Astrocyte (in vitro differentiated cells and primary cell): ENCODE results near the gene SLC25A22. TPM values are rescaled to one million over a fixed set of nuclear protein-coding genes. Genes with fewer than 3 reads are reported as not detected.
A peak's percentile ranks its signal among the peaks of the same experiment; 100 is the strongest.

ENCODE experiments used
- DNase-seq: peaks from one replicate; pipeline ENCODE4 v3.0.0-alpha.2; 2010; ENCODE audit warnings: low read depth
- FAIRE-seq: peaks from 2 replicates; lab custom pipeline; 2011; peaks lifted over from hg19 to GRCh38; lab: Jason Lieb, UNC
- H2AFZ ChIP-seq: 2 replicates; pipeline ENCODE4 v1.6.0; 2012; ENCODE audit warnings: low read depth, low read length, inconsistent platforms
- H3K27ac ChIP-seq: 2 replicates; pipeline ENCODE4 v1.5.1; 2011; ENCODE audit warnings: low read depth, low read length, inconsistent platforms
- H3K27me3 ChIP-seq: 2 replicates; pipeline ENCODE4 v1.6.0; 2011; ENCODE audit warnings: low read length, inconsistent platforms; ENCODE audit not compliant: insufficient read depth
- H3K36me3 ChIP-seq: 2 replicates; pipeline ENCODE4 v1.5.1; 2011; ENCODE audit warnings: low read length, inconsistent platforms; ENCODE audit not compliant: insufficient read depth
- H3K4me1 ChIP-seq: 2 replicates; pipeline ENCODE4 v1.5.1; 2011; ENCODE audit warnings: low read length, inconsistent platforms; ENCODE audit not compliant: insufficient read depth
- H3K4me2 ChIP-seq: 2 replicates; pipeline ENCODE4 v1.6.0; 2012; ENCODE audit warnings: low read length, inconsistent platforms
- H3K4me3 ChIP-seq: 2 replicates; pipeline ENCODE4 v1.5.1; 2011; ENCODE audit warnings: low read depth, mild to moderate bottlenecking, low read length, inconsistent platforms; ENCODE audit not compliant: insufficient read depth
- H3K79me2 ChIP-seq: 2 replicates; pipeline ENCODE4 v1.6.0; 2012; ENCODE audit warnings: mild to moderate bottlenecking, low read length, inconsistent platforms; ENCODE audit not compliant: insufficient read depth
- H3K9ac ChIP-seq: 2 replicates; pipeline ENCODE4 v1.6.0; 2012; ENCODE audit warnings: mild to moderate bottlenecking, low read length, inconsistent platforms
- H3K9me3 ChIP-seq: 2 replicates; pipeline ENCODE4 v1.5.1; 2012; ENCODE audit warnings: low read depth, mild to moderate bottlenecking, low read length, inconsistent platforms; ENCODE audit not compliant: insufficient read depth
- H4K20me1 ChIP-seq: 2 replicates; pipeline ENCODE4 v1.6.0; 2012; ENCODE audit warnings: low read length, inconsistent platforms; ENCODE audit not compliant: insufficient read depth
- H3K27ac Mint-ChIP-seq: one replicate; pipeline ENCODE4 v1.8.0; 2021; ENCODE audit warnings: mild to moderate bottlenecking, mixed read lengths; ENCODE audit not compliant: unreplicated experiment
- H3K27me3 Mint-ChIP-seq: one replicate; pipeline ENCODE4 v1.8.0; 2021; ENCODE audit warnings: low read depth, mixed read lengths; ENCODE audit not compliant: unreplicated experiment
- H3K36me3 Mint-ChIP-seq: one replicate; pipeline ENCODE4 v1.8.0; 2021; ENCODE audit warnings: low read depth, mixed read lengths; ENCODE audit not compliant: unreplicated experiment
- H3K4me1 Mint-ChIP-seq: one replicate; pipeline ENCODE4 v1.8.0; 2021; ENCODE audit warnings: low read depth, mixed read lengths; ENCODE audit not compliant: unreplicated experiment
- H3K4me3 Mint-ChIP-seq: one replicate; pipeline ENCODE4 v1.8.0; 2021; ENCODE audit warnings: mild to moderate bottlenecking, moderate library complexity, mixed read lengths; ENCODE audit not compliant: unreplicated experiment
- H3K9me3 Mint-ChIP-seq: one replicate; pipeline ENCODE4 v1.8.0; 2021; ENCODE audit warnings: mild to moderate bottlenecking, mixed read lengths; ENCODE audit not compliant: unreplicated experiment
- EZH2 ChIP-seq: IDR thresholded peaks from 2 replicates; pipeline ENCODE4 v1.6.1; 2012; ENCODE audit warnings: mild to moderate bottlenecking, low read length, inconsistent platforms; ENCODE audit not compliant: insufficient read depth
- total RNA-seq: library from RNA; stranded (reverse); gene quantifications from 2 replicates; pipeline ENCODE4 v1.2.1, GENCODE V29; 2021
- TF ChIP-seq, protein P1 (sequence below): IDR thresholded peaks from 2 replicates; pipeline ENCODE4 v1.5.1; 2011; ENCODE audit warnings: low read depth, mild to moderate bottlenecking, inconsistent platforms, low read length, moderate library complexity; ENCODE audit not compliant: insufficient read depth

Gene SLC25A22
- total RNA-seq, 1 donor from 2014 or later = 21.4 TPM

DNA sequence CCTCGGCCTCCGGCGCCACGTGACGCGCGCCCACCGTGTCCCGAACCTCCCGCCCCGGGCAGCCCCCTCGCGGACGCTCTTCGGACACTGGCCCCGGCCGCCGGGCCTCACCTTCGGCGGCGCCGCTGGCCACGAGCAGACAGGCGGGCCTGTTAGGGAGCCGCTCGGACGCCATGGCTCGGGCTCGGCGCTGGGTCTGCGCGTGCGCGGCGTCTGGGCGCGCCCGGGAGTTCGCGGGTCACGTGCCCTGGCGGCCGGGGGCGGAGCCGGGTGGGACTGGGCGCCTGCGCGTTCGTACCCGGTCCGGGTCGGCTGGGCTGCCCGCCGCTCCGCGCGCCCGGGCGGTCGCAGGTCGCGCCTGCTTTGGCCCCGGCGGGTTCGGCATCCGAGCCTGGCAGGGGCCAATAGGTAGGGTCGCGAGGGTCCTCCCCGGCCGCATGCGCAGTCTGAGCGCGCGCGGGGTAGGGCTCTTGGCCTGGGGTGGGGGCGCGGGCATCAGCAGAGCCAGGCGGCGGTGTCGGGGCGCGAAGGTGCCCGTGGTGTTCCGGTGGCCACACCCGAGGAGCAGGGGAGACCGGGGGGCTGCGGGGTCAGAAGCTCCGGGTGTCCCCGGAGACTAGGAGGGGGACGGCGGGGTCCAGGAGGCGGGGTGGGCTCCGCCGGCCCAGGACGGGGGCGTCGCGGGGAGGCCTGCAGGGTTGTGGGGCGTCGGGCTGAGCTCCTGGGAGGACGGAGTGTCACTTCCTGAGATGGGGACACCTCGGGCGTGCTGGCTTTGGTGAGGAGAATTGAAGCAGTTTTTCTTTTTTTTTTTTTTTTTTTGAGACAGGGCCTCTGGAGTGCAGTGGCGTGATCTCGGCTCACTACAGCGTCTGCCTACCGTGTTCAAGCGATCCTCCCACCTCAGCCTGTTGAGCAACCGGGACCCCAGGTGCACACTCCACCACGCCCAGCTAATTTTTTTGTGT lies 20.5 kb downstream of the SLC25A22 start, which contains the start of gene GATD1:
TSS of gene GATD1 (minus strand) at position 200 of the 968 bp plus-strand sequence. CDS start at position 175, 25 bp downstream.
- no peaks in the 10 kb centered on the region for H3K27me3 ChIP-seq
- Mint-ChIP-seq H3K36me3 (peaks cover 4% of the 10 kb centered on the region), H3K27me3 (no peaks in the 10 kb centered on the region), H3K27ac (peak within 1 kb of the TSS; percentile 80), H3K4me3 (peak within 1 kb of the TSS; percentile 93), H3K4me1 (peaks cover 8% of the 10 kb centered on the region), H3K9me3 (no peaks in the 10 kb centered on the region)
- TF ChIP-seq EZH2 = no peak
- TF ChIP-seq, protein P1, sequence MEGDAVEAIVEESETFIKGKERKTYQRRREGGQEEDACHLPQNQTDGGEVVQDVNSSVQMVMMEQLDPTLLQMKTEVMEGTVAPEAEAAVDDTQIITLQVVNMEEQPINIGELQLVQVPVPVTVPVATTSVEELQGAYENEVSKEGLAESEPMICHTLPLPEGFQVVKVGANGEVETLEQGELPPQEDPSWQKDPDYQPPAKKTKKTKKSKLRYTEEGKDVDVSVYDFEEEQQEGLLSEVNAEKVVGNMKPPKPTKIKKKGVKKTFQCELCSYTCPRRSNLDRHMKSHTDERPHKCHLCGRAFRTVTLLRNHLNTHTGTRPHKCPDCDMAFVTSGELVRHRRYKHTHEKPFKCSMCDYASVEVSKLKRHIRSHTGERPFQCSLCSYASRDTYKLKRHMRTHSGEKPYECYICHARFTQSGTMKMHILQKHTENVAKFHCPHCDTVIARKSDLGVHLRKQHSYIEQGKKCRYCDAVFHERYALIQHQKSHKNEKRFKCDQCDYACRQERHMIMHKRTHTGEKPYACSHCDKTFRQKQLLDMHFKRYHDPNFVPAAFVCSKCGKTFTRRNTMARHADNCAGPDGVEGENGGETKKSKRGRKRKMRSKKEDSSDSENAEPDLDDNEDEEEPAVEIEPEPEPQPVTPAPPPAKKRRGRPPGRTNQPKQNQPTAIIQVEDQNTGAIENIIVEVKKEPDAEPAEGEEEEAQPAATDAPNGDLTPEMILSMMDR = no peak
- FAIRE-seq (no peak), DNase-seq (peak; percentile 53)
- no peaks in the 10 kb centered on the region for H3K36me3 ChIP-seq
- peak within 1 kb of the TSS; percentile 83 for H3K4me3 ChIP-seq
- H3K79me2 ChIP-seq = peaks cover 77% of the 10 kb centered on the region
- H3K27ac ChIP-seq = peak within 1 kb of the TSS; percentile 80
- H2AFZ ChIP-seq = peak within 1 kb of the TSS; percentile 86
- H3K9ac ChIP-seq = peak within 1 kb of the TSS; percentile 91
- peak within 1 kb of the TSS; percentile 100 for H3K4me2 ChIP-seq
- peaks cover 27% of the 10 kb centered on the region for H3K4me1 ChIP-seq
- no peaks in the 10 kb centered on the region for H3K9me3 ChIP-seq
- H4K20me1 ChIP-seq = peaks cover 65% of the 10 kb centered on the region

DNA sequence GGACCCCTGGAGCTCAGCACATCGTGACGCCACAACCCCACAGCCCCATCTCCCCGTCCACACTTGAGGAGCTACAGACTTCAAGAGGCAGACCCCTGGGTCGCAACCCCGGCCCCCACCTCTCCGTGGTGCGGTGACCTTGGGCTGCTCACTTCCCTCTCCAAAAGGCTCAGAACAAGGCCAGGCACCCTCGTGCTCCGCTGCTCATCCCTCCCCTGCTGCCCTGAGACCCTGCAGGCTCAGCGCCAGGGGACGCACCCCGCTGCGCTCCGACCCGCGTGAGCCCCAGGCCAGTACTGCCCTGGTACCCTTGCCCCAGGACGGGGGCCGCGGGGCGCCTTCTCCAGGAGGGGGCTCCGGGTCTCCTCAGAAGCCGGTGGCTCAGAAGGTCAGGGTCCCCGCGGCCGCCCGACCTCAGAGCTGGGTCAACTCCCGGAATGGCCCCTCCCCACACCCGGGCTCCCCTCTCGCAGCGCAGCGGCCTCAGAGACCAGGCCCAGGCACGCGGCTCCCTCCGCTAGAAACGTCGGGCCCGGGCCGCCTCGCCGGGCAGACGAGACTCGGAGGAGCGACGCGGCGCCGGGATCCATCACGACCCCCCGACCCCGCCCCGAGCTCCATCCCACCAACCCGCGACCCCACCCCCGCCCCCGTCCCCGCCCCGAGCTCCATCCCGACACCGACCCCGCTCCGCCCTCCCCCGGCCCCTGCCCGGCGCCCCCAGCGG lies 21.4 kb downstream of the SLC25A22 start:
- peaks cover 8% of the 10 kb centered on the region for H3K4me1 Mint-ChIP-seq
- H3K4me3 ChIP-seq = peak overlapping the region; percentile 83
- peak overlapping the region; percentile 86 for H2AFZ ChIP-seq
- no peaks in the 10 kb centered on the region for H3K9me3 ChIP-seq
- no peaks in the 10 kb centered on the region for H3K9me3 Mint-ChIP-seq
- H3K36me3 ChIP-seq = no peaks in the 10 kb centered on the region
- H3K27me3 ChIP-seq = no peaks in the 10 kb centered on the region
- H3K36me3 Mint-ChIP-seq = peaks cover 4% of the 10 kb centered on the region
- H3K27ac ChIP-seq = peak overlapping the region; percentile 80
- H3K27me3 Mint-ChIP-seq = no peaks in the 10 kb centered on the region
- no peak for DNase-seq
- TF ChIP-seq, protein P1 = no peak
- no peak for TF ChIP-seq EZH2
- peak overlapping the region; percentile 91 for H3K9ac ChIP-seq
- H3K4me1 ChIP-seq = peaks cover 27% of the 10 kb centered on the region
- H3K4me2 ChIP-seq = peak overlapping the region; percentile 100
- peak overlapping the region; percentile 93 for H3K4me3 Mint-ChIP-seq
- no peak for FAIRE-seq
- peaks cover 65% of the 10 kb centered on the region for H4K20me1 ChIP-seq
- H3K27ac Mint-ChIP-seq = peak overlapping the region; percentile 80
- peaks cover 85% of the 10 kb centered on the region for H3K79me2 ChIP-seq
